IPS-11a (cell line): Measurements from ENCODE around the gene CLK4.
A peak's percentile ranks its signal among the peaks of the same experiment; 100 is the strongest.

Experiments
- H3K4me3 ChIP-seq: one replicate; pipeline ENCODE4 v1.5.1; 2013; ENCODE audit warnings: low read depth, low read length, control low read depth

CLK4 gene

DNA sequence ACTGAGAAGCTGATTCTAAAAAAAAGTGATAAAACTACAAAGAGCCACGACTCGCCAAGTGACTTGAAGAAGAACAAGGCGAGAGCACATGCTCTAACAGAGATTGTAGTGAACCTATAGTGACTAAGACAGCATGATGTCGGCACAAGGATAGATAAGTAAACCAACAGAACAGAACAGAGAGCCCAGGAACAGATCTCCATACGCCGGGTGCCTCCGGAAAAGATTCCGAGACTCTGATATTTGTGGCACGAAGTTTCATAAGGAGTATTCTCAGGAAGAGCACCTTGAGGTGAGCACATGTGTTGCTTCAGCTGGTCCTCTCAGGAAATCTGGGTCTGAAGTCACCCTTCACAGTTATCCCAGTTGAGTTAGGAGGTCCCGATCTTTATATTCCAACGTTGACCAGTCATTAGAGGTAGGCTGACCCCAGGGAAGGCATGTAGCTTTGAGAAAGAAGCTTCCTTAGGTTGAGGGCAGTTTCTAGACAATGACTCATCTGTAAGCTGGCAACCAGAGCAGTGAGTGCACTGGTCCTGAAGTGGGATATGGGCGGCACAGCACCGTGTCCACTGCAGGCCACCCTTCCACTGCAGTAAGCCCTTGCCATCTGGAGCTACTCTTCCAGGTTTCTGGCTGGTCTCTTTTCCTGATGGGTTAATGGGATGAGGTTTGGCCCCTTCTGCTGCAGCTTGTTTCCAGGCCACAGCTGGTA, 13.6 kb upstream of the CLK4 start:
- no peak overlapping the region for H3K4me3 ChIP-seq

DNA sequence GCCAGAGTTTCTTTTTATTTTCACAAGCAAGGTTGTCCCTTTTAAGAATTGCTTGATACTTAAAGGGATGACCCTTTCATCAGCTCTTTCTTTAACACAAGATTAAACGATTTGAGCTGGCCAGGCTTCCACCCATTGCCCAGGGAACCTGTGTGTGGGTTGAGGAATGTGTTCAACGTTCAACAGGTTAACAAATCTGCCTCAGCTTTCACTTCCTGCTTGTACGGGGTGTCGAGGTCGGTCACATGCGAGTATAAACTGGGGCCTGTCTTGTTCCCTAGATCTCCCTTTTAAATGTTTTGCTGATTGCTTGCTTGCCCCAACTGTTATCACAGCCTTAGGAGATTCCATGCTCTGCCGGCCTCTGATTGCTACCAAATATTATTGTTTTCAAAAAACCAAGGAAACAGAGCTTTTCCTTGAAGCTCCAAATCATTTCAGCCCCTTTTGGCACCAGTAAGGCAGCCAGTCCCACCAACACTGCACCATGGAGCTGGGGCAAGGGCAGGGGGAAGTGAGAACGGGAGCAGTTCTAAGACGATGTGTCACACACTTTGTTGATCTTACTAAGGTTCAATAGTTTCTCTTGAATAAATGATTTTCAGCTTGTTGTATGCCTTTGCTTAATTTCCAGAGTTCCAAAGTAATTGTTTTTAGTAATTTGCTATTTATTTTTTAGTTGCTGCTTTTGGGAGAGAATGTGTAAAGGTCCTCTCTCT, 10.7 kb upstream of the CLK4 start:
- H3K4me3 ChIP-seq: no peak overlapping the region

DNA sequence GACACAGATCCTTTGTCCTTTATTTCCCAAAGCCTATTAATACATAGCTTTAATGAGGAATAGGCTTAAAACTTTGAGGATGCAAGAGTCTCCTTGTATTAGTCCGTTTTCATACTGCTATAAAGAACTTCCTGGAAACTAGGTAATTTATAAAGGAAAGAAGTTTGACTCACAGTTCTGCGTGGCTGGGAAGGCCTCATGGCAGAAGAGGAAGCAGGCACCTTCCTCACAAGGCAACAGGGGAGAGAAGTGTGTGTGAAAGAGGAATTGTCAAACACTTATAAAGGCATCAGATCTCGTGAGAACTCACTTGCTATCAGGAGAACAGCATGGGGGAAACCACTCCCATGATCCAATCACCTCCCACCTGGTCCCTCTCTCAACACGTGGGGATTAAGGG, 5.4 kb upstream of the CLK4 start:
- no peak overlapping the region for H3K4me3 ChIP-seq

DNA sequence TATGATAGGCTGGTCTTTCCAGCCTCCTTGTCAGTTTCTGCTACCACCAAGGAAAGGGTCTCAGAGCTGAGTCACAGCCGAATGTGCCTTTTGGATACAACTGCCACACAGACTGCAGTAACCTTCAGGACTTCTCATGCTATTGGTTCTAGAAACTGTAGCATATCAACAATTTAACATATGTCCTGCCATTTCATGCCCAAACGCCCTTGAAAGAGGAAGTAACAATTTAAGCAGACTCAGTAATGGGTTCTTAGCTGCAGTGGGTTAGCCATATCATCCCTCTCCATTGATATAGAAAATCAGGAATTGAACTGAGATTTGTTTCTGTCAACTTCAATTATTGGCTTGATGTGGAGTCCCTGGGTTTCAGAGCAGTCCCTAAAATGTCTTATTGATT, 4.1 kb upstream of the CLK4 start:
- H3K4me3 ChIP-seq: no peak overlapping the region

DNA sequence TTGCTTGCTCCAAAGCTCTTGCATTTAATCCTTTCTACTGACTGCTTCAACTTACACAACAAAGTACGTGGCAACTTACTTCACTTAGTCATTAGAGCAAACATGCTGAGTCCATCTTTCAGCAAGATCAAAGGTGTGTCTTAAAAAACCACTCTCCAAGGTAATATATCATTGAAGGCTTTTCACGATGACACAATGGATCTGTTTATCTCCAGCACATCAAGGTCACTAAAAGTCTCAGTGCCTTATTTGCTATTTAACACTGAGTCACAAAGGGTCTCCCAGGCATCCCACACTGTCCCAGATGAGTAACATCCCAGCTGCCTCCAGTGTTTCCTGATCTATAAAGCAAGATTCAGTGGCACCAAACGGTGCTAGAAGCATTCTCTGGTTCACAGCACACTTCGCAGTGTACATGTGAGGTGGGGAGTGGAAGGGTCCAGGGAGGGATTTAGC, 3.7 kb upstream of the CLK4 start:
- no peak overlapping the region for H3K4me3 ChIP-seq

DNA sequence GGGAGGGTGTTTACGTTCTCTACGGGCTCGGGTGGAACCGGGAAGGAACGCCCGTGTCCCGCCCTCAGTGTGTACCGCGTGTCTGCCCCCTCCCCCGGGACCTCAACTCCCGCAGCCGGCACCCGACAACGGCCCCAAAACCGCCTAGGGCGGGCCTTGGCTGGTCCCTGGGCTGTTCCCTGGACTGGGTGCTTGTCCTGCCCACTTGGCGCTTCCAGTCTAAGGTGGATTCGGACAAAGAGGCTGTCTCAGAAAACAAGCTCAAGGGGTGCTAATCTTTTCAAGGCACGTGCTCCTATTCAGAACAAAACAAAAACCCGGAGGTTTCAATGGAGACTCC, 379 bp upstream of the CLK4 start:
- peak overlapping the region; percentile 97 for H3K4me3 ChIP-seq

DNA sequence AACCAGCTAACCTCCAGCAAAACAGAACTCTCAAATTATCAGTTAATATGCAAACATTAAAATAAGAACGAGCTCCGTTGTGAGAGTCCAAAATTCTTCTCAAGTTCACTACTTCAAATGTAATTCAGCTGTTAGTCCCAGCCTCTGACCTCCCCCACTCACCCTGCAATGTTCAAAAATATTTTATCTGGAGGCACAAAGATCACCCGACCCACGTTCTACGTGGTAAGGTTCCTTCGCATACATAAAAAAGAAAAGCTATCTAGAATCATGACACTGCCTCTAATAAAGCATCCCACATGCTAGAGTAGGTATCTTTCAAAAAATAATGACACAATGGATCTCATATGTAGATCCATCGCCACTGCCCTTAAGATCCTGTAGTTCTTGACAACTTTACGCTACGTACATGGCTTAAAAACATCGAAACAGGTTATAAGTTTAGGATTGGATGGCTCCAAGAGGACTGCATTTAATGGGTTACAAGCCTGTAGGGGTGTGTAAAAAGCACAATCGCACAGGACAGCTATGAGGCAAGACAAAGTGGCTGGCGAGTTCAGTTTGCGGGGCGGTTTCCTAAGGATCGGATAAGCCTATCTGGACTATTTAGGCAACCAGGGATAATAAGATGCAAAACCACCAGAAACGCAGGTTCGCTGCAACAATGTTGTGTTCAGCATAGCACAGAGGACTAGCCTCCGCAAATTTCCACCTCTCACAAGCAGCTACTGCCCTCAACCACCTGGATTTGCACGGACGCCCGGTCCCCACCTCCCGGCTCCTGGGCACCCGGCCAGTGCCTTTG, 969 bp downstream of the CLK4 start:
- H3K4me3 ChIP-seq: peak overlapping the region; percentile 97

DNA sequence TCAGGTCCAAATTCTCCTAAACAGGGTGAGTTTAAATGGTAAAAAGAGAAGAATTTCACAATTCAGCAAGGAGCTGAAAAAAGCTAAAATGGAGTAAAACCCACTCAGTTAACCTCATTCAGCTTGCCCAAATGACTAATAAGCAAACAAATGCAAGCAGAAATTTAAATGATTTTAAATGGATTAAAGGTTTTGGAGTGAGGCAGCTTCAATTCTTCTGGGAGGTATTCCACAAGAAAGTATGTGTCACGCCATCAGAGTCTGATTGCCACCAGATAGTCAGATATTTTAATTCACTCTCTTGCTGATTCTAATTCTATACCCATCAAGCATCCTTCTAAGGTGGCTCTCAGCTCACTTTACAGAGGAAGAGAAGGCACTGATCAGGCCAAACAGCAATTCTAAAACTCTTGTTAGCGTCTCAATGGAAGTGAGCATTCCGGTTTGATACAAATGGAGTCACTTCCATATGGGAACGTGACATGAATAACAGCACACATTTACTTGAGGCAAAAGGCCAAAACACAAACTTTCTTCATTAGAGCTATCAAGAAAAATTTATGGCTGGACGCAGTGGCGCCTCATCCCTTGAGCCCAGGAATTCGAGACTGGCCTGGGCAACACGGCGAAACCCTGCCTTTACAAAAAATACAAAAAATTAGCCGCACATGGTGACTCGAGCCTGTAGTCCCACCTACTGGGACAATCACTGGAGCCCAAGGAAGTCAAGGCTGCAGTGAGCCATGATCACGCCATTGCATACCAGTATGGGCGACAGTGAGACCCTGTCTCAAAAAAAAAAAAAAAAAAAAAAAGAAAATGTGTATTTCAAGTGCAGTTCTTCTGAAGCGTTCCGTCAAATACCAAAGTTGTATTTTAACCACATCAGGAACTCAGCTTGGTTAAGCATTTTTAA, 2.0 kb downstream of the CLK4 start:
- peak overlapping the region; percentile 97 for H3K4me3 ChIP-seq

DNA sequence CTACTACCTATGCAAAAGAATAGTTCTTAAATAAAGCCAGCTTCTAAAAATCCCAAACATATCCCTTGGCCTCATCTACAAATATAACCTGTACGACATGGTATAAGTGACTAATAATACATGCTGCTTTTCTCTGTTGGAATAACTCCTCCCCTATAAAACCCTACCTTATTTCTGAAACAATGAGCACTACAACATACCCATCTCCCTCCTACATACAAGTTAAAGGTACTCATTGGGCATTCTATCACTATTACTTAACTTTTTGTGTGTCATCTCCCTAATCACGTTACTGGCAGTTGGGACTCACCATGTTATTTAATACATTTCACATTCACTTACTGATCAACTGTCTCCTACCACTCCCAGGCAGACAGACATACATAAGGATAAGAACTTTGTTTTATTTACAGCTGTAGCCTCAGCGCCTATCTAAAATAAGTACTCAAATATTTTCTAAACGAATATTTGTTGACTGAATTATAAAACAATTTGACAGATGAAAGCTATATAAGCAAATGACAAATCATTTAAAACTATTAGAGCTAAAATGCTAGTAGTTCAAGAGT, 4.1 kb downstream of the CLK4 start:
- H3K4me3 ChIP-seq: no peak overlapping the region

DNA sequence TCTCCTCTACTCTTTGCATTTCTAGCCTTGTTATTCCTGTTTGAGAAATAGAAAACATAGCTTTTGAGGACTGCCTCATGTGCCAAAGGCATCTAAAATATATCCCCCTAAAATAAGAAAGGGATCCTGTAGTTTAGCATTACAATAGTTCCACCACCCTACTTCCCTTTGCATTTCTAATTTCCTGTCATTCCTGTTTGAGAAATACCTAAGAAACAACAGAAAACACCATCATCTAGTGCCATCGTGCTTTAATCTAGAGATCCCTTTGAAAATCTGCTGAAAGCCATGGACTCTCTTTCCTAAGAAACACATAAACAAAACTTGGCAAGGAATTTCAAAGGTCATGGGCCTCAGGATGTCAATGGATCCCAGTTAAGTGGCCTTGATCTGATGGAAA, 7.5 kb downstream of the CLK4 start:
- no peak overlapping the region for H3K4me3 ChIP-seq

DNA sequence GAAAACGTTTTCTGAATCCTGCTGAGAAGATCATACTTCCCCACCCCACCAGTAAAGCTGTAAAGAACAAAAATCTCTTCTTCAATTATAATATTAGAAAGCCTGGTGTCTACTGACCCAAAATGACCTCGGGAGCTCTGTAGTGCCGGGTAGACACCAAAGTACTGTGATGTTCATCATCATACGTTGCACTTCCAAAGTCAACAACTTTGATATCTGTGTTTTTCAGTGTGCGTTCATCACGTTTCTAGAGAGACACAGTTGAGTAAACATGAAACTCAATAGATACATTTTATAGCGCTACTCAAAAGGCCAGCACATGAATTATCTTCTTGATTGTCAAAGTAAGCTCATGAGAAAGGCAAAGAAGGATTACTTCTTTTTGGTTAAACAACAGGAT, 14.6 kb downstream of the CLK4 start:
- H3K4me3 ChIP-seq: no peak overlapping the region

DNA sequence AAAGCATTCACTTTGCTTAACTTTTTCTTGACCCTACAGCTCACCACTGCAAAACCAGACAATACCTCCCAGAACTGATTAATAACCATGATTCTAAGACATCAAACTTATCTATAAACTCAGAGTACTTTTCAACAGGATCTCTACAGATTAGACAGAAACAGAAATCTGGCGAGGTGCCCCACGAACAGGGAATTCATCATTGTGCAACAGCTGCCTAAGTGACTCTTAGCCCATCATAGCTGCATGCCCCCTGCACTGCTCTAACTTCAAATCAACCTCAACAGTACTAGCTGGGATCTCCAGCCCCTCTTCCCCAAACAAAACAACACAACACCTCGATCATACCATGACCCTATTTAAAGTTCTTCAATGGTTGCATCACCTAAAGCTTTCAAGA, 20.6 kb downstream of the CLK4 start:
- no peak overlapping the region for H3K4me3 ChIP-seq

DNA sequence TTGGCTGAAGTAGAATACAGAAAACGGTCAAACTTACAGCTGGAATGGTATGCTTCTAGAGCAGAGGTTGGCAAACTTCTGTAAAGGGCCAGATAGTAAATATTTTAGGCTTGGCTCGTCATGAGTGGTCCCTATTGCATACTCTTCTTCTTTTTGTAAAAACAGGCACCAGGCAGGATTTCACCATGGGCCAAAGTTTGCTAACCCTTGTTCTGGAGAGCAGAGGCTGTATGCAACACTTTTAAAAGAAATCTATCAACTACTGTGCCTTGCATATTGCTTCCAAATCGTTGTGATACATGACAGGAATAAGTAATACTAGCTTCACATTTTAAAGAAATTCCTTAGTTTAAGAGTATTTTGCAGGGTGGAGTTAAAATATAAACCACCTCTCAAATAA, 21.1 kb downstream of the CLK4 start:
- no peak overlapping the region for H3K4me3 ChIP-seq

DNA sequence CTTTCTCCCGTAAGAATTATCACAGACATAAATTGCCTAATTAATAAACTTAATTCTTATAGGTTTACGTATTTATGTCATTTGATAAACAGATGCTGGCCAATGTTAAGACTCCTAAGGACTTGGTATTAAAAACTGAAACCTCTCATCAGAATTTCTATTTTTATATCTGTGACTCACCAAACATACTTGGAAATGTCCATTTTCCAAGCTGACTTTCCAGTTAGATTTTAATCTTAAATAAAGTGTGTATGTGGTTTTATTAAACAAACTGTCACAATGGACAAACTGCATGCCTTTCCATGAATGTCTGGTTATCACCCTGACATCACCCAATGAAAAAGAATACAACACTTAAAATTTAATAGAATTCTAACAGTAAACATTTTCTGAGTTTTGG, 24.1 kb downstream of the CLK4 start:
- H3K4me3 ChIP-seq: no peak overlapping the region

DNA sequence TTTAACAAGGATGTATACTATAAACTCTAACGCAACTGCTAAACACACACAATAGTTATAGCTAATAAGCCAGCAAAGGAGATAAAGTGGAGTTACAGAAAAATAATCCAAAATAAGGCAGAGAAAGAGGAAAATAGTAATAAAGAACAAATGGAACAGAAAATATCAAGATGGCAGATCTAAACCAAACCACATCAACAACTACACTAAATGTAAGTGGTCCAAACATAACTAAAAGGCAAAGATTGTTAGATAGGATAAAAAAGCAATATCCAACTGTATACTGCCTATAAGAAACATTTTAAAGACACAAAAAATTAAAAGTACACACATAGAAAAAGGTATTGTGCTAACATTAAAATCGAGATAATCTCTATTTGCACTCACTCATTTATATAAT, 31.1 kb downstream of the CLK4 start:
- H3K4me3 ChIP-seq: no peak overlapping the region

DNA sequence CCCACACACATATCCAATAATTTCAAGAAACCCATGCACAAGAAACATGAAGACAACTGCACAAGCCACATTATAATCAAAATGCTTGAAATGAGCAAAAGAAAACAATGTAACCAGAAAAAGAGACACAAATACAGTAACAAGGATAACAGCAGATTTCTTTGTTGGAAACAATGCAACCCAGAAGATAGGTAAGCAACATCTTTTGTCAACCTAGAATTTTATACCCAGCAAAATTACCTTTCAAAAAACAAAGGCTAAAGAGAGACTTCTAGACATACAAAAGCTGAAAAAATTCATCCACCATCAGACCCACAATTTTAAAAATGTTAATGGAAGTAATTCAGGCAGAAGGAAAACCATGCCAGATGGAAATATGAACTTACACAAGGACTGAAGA, 31.7 kb downstream of the CLK4 start:
- H3K4me3 ChIP-seq: no peak overlapping the region

DNA sequence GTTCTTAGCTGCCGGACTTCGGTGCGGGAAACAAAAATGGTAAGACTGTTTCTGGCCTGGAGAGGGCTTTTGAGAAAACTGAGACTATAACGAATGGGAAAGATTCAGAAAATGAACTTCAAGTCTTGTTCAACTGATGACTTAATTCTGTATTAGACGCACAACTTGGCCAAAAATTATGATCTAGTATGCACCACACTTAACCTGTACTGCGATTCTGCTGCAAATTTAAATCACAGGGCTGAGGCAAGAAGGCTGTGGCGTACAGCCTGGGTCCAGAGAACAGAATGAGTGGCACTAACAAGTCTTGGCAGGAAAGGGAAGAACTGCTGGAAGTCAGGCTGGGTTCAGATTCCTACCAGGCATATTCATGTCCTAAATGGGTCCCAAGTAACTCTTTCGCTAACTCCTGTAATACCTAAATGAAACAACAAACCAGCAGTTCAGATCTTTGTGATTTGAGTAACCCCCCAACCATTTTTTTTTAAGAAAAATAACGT, 35.9 kb downstream of the CLK4 start:
- no peak overlapping the region for H3K4me3 ChIP-seq

DNA sequence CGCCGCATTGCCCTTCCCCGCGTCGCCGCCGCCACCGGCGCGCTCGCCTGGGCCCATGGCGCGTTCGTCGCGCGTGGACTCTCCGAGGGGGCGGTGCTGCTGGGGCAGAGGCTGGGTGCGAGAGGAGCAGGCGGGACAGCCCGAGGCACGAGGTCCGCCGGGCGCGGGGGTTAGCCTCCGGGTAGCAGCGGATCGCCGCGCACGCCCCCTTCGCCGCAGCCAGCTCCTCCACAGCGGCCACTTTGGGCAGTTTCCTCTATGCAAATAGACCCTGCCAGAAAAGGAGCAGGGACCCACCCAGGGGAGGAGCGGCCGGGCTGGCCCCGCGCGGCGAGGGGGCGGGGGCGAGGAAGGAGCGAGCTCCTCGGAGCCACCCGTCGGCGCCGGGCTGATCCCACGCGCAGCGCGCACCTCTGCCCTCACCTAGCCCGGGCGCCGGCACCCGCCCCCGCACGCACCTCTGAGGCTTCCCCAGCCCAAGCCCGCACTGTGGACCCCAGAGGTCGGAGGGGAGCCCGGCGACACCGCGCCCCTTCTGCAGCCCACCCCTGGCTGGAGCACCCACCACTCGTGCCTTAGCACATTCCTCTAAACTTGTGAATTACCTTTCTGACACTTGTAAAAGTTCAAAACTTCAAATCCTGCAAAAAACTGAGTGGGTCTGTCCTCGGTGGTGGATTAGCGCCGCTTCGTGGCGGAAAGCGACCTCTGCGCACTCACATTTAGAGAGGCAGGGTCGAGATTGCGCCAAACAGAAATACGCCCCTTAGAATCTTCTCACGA, 36.5 kb downstream of the CLK4 start, which contains the start of gene COL23A1:
Gene COL23A1, minus strand, starts transcription at position 253 of the 783 bp plus-strand sequence.
- H3K4me3 ChIP-seq: peak within 1 kb of the TSS; percentile 47
